ENCODE data around the gene CIAO2B.
"Not testable (repeated sequence)": the region's sequence is repeated elsewhere in the genome, so short reads cannot be mapped to it uniquely, and the experiment has no call there.

CIAO2B gene

GRCh38 chr16:66955363-66956153 lies 21.4 kb upstream of the CIAO2B start:
- not testable (repeated sequence) for DNase-seq

- peak; percentile 49 to 83 (median 54) for DNase-seq
Measured at GRCh38 chr16:66954097-66954659, 20.0 kb upstream of the CIAO2B start.

- DNase-seq, result no peak
Measured at GRCh38 chr16:66953462-66954096, 19.4 kb upstream of the CIAO2B start.

GRCh38 chr16:66952430-66953110 lies 18.4 kb upstream of the CIAO2B start:
- no peak for DNase-seq

- DNase-seq, result no peak
Measured at GRCh38 chr16:66950971-66951790, 17.0 kb upstream of the CIAO2B start.

GRCh38 chr16:66950437-66950836 lies 16.2 kb upstream of the CIAO2B start:
- no peak for DNase-seq

GRCh38 chr16:66949472-66949871 lies 15.3 kb upstream of the CIAO2B start:
- DNase-seq, result no peak

GRCh38 chr16:66948837-66949225 lies 14.6 kb upstream of the CIAO2B start:
- DNase-seq, result no peak

GRCh38 chr16:66948134-66948836 lies 14.1 kb upstream of the CIAO2B start:
- peak in 2 of 3 experiments; percentile 30 to 33 for DNase-seq

GRCh38 chr16:66947302-66948065 lies 13.3 kb upstream of the CIAO2B start:
- DNase-seq, result peak; percentile 64 to 87 (median 75)

GRCh38 chr16:66946974-66947301 lies 12.7 kb upstream of the CIAO2B start:
- no peak for DNase-seq

GRCh38 chr16:66946541-66946940 lies 12.3 kb upstream of the CIAO2B start:
- DNase-seq, result no peak

GRCh38 chr16:66945939-66946338 lies 11.7 kb upstream of the CIAO2B start:
- DNase-seq, result no peak

GRCh38 chr16:66944971-66945370 lies 10.8 kb upstream of the CIAO2B start:
- DNase-seq, result not testable (repeated sequence)

- no peak for DNase-seq
Measured at GRCh38 chr16:66944054-66944441, 9.8 kb upstream of the CIAO2B start.

GRCh38 chr16:66943426-66944053 lies 9.3 kb upstream of the CIAO2B start:
- DNase-seq, result no peak

- DNase-seq, result no peak
Measured at GRCh38 chr16:66942981-66943380, 8.8 kb upstream of the CIAO2B start.

GRCh38 chr16:66940236-66940635 lies 6.0 kb upstream of the CIAO2B start:
- DNase-seq, result no peak

- no peak for DNase-seq
Measured at GRCh38 chr16:66939366-66939765, 5.2 kb upstream of the CIAO2B start.

- no peak for DNase-seq
Measured at GRCh38 chr16:66937725-66938337, 3.6 kb upstream of the CIAO2B start.
